Measurements from ENCODE around the gene SPCS2. TPM values are rescaled to one million over a fixed set of nuclear protein-coding genes. Genes with fewer than 3 reads are reported as not detected.
"Not testable (repeated sequence)": the region's sequence is repeated elsewhere in the genome, so short reads cannot be mapped to it uniquely, and the experiment has no call there.

SPCS2 gene
- total RNA-seq, 2 experiments from 2014 or later: 194 to 198 TPM

DNA sequence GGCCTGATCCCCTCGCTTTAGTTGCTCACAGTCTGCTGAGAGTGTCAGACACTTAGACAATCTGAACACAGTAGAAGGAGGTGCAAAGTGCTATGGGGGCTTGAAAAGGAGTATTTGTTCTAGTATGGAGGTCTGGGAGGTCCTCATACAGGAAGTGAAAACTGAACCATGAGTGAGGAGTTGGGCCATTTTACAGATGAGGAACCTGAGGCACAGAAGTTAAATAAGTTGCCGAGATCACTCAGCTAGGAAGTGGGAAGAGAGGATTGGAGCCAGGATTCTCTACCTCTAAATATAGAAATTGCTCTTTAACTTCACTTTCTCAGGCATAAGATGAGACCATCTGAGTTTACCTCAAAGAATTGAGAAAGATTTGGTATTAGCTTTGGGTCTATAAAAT is 35.7 kb downstream of the SPCS2 start:
- ChIA-PET CTCF (no interaction called here), POLR2A (no interaction called here)
- peaks cover 9% of the 10 kb centered on the region for H3K4me1 Mint-ChIP-seq
- H3K4me3 Mint-ChIP-seq: no peak overlapping the region
- no peaks in the 10 kb centered on the region for H3K27me3 Mint-ChIP-seq
- H3K27ac Mint-ChIP-seq: no peak overlapping the region
- DNase-seq: no peak
- peaks cover 14% of the 10 kb centered on the region for H3K36me3 Mint-ChIP-seq (ENCODE audit: low read depth)
- H3K9me3 Mint-ChIP-seq: no peaks in the 10 kb centered on the region

DNA sequence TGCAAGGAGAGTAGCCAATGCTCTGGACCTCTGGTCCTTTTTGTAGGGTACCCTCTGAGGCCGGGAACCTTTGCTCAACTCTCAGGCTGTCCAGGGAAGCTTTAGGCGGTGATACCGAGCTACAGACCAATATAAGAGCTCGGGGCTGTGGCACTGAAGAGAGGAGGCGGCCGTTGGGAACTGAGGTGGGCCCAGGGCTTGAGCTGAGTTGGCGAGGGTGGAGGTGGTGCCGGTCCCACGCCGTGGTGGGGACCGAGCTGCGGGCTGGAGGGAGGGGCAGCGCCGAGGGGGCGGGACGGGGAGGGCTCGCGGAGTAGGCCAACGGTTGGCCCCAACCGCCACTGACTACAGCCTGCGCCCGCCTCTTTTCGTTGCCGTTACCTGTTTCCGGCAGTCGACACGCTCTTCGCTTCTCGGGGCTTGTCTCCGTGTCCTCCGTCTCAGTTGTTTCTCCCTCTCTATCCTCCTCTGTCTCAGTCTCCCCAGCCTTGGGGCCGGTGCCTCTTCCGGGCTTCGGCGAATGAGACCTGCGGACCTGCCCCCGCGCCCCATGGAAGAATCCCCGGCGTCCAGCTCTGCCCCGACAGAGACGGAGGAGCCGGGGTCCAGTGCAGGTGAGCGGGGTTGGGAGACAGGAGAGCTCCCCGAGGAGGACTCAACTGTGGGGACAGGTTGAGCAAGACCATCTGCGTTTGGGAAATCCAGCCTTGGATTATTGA is 39.6 kb downstream of the SPCS2 start, which contains the start of gene NEU3:
Gene NEU3, plus strand, starts transcription at position 393 of the 719 bp plus-strand sequence. Its CDS starts 128 bp downstream, at position 521.
- ChIA-PET CTCF (interaction anchor here (0.6 to 1.9 kb wide), 9 partner anchors 22 to 359 kb away, joined by 3 to 8 read pairs (median 3); no protein-coding TSS in a partner anchor), POLR2A (interaction anchor here (0.9 to 2.1 kb wide), 18 partner anchors 9 to 395 kb away, joined by 3 to 10 read pairs (median 5); partner anchors contain the start of genes SPCS2 and XRRA1)
- no peaks in the 10 kb centered on the region for H3K27me3 Mint-ChIP-seq
- peaks cover 5% of the 10 kb centered on the region for H3K36me3 Mint-ChIP-seq (ENCODE audit: low read depth)
- H3K9me3 Mint-ChIP-seq: no peaks in the 10 kb centered on the region
- DNase-seq: peak; percentile 88
- H3K4me3 Mint-ChIP-seq: peak within 1 kb of the TSS; percentile 92
- peak within 1 kb of the TSS; percentile 73 for H3K27ac Mint-ChIP-seq
- peaks cover 32% of the 10 kb centered on the region for H3K4me1 Mint-ChIP-seq

DNA sequence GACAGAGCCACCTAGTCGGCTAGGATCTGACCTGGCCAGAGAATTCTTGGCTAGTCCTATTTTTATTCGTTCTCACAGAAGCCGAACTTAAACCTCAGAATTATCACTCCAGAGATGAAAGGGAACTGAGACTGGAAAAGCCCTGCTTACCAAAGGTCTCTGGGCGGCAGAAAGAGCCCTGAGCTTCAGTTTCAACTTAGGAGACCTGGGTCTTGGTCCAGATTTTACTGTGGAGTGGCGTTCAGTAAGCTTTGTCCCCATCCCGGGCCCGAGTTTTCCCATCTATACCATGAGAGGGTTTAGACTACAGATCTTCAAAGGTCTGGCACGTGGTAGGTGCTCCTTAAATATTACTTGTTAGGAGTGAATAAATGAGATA is 40.2 kb downstream of the SPCS2 start:
- H3K27ac Mint-ChIP-seq: peak overlapping the region; percentile 73
- H3K4me3 Mint-ChIP-seq: peak overlapping the region; percentile 92
- no peaks in the 10 kb centered on the region for H3K9me3 Mint-ChIP-seq
- H3K27me3 Mint-ChIP-seq: no peaks in the 10 kb centered on the region
- CTCF ChIA-PET: interaction anchor here (0.6 to 1.9 kb wide), 8 partner anchors 21 to 360 kb away, joined by 3 to 8 read pairs (median 4); no protein-coding TSS in a partner anchor
- H3K4me1 Mint-ChIP-seq: peaks cover 32% of the 10 kb centered on the region
- POLR2A ChIA-PET: interaction anchor here (0.9 to 2.1 kb wide), 17 partner anchors 8 to 396 kb away, joined by 3 to 10 read pairs (median 5); partner anchors contain the start of genes SPCS2 and XRRA1
- DNase-seq: no peak
- H3K36me3 Mint-ChIP-seq (ENCODE audit: low read depth): peaks cover 5% of the 10 kb centered on the region

DNA sequence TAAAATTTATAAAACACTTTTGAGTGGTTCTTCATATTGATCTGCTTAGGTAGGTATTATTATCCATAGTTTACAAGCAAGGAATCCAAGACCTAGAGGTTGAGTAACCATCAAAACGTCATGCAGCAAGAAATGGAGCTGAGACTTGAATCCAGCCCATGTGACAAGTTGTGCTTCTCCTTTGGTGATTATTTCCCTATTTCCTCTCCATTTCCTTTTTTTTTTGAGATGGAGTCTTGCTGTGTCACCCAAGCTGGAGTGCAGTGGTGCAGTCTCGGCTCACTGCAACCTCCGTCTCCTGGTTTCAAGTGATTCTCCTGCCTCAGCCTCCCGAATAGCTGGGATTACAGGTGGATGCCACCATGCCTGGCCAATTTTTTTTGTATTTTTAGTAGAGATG is 41.1 kb downstream of the SPCS2 start:
- Mint-ChIP-seq H3K4me1 (peaks cover 33% of the 10 kb centered on the region), H3K4me3 (peak overlapping the region; percentile 22)
- not testable (repeated sequence) for DNase-seq; H3K36me3 Mint-ChIP-seq (ENCODE audit: low read depth); H3K27me3 Mint-ChIP-seq; H3K27ac Mint-ChIP-seq; H3K9me3 Mint-ChIP-seq
- ChIA-PET CTCF (interaction anchor here (1.3 to 1.9 kb wide), 2 partner anchors 20 to 42 kb away, joined by 4 to 5 read pairs; no protein-coding TSS in a partner anchor), POLR2A (interaction anchor here (1.2 to 1.7 kb wide), 2 partner anchors 25 to 61 kb away, joined by 4 to 8 read pairs; no protein-coding TSS in a partner anchor)

DNA sequence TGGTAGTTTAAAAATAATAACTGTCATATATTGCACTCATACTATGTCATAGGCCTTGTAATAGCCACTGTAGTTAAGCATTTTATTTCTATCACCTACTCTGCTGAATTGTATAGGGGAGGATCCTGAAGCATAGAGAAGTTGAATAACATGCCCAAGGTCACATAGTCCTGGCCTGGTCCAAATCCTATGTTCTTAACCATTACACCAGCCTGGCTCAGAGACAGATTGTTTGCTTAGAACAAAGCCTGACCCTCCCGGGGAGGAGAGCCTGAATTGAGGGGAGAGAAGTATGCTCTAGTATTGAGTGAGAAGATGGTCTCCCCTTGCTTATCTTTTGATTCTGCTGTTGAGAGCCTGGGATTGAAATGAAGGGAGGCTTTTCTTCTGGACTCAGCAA is 41.9 kb downstream of the SPCS2 start:
- CTCF ChIA-PET: interaction anchor here (1.3 kb wide), 1 partner anchor 32 kb away, joined by 3 read pairs; no protein-coding TSS in a partner anchor

DNA sequence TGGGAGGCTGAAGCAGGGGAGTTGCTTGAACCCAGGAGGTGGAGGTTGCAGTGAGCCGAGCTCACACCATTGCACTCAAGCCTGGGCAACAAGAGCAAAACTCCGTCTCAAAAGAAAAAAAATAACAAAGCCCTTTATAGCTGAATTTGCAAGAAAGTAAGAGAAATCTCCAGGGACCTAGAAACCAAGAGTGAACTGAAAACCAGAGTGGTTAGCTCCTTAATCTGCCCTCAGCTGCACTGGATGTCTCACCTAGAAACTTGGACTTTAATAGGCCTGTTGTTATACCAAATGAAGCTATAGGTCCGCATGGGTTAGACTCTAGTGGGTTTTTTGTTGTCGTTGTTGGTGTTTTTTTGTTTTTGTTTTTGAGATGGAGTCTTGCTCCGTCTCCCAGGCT is 43.8 kb downstream of the SPCS2 start:
- H3K27me3 Mint-ChIP-seq: no peaks in the 10 kb centered on the region
- H3K4me1 Mint-ChIP-seq: peaks cover 33% of the 10 kb centered on the region
- no peak overlapping the region for H3K4me3 Mint-ChIP-seq
- H3K9me3 Mint-ChIP-seq: no peaks in the 10 kb centered on the region
- no peak overlapping the region for H3K27ac Mint-ChIP-seq
- ChIA-PET CTCF (no interaction called here), POLR2A (no interaction called here)
- DNase-seq: no peak
- H3K36me3 Mint-ChIP-seq (ENCODE audit: low read depth): peaks cover 5% of the 10 kb centered on the region

More for the DNA sequence above, 41.9 kb downstream of the SPCS2 start:
- Mint-ChIP-seq H3K9me3 (no peaks in the 10 kb centered on the region), H3K4me1 (peaks cover 33% of the 10 kb centered on the region), H3K27ac (no peak overlapping the region), H3K36me3 (ENCODE audit: low read depth) (peaks cover 5% of the 10 kb centered on the region), H3K27me3 (no peaks in the 10 kb centered on the region), H3K4me3 (no peak overlapping the region)
- no peak for DNase-seq
- POLR2A ChIA-PET: no interaction called here

DNA sequence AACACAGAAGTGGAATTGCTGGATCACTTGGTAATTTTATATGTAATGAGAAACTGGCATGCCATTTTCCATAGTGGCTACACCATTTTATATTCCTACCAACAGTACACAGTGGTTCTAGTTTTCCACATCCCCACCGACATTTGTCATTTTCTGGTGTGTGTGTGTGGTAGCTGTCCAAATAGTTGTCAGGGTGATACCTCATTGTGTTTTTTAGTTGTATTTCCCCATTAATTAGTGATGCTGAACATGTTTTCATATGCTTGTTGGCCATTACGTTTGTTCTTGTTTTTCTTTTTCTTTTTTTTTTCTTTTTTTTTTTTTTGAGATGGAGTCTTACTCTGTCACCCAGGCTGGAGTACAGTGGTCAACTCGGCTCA is 51.9 kb downstream of the SPCS2 start:
- Mint-ChIP-seq H3K36me3 (ENCODE audit: low read depth) (peaks cover 26% of the 10 kb centered on the region), H3K9me3 (no peaks in the 10 kb centered on the region), H3K4me1 (peaks cover 10% of the 10 kb centered on the region), H3K4me3 (no peak overlapping the region), H3K27ac (no peak overlapping the region), H3K27me3 (no peaks in the 10 kb centered on the region)
- DNase-seq: no peak
- CTCF ChIA-PET: interaction anchor here (1.4 to 2.4 kb wide), 3 partner anchors 22 to 71 kb away, joined by 3 to 7 read pairs (median 6); no protein-coding TSS in a partner anchor
- POLR2A ChIA-PET: interaction anchor here (2.0 kb wide), 1 partner anchor 12 kb away, joined by 7 read pairs; the partner anchor contains the start of gene NEU3

DNA sequence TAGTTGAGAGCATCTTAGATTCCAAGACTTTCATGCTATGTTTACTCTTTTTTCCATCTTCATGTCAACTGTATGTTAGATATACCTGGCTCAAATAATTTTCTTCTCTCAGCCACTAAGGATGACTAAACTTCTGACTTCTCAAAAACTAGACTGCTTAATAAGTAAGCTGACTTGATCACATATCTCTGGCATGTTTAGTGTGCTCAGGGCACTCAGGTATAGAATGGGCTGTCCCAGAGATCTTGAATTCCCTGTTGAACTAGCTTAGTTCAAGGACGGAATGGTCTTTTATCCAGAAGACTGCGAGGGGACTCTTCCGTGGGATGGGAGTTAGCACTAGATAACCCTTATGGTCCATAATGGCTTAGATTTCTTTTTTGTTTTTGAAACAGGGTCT is 52.6 kb downstream of the SPCS2 start:
- no peak for DNase-seq
- Mint-ChIP-seq H3K36me3 (ENCODE audit: low read depth) (peaks cover 33% of the 10 kb centered on the region), H3K9me3 (no peaks in the 10 kb centered on the region), H3K27me3 (no peaks in the 10 kb centered on the region), H3K4me3 (no peak overlapping the region), H3K4me1 (peaks cover 10% of the 10 kb centered on the region), H3K27ac (no peak overlapping the region)
- ChIA-PET POLR2A (interaction anchor here (0.6 to 2.0 kb wide), 2 partner anchors 13 to 254 kb away, joined by 3 to 7 read pairs; partner anchors contain the start of gene NEU3), CTCF (interaction anchor here (1.1 to 2.4 kb wide), 4 partner anchors 14 to 72 kb away, joined by 3 to 7 read pairs (median 4); no protein-coding TSS in a partner anchor)

DNA sequence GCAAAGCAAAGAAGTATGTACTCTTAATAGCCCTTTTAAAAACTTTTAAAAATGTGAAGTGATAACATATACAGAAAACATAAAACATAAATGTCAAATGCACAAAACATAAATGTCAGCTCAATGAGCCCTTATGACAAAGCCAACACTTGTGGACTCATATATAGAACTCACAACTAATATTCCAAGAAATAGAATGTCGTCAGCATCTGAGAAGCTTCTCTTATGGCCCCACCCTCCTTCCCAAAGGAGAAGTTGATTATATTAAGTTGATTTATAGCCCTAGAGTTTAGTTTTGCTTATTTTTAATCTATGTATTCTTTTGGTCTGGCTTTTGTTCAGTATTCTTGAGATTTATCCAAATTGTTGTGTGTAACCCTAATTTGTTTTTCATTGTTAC is 53.5 kb downstream of the SPCS2 start:
- ChIA-PET CTCF (interaction anchor here (1.1 to 2.4 kb wide), 3 partner anchors 15 to 73 kb away, joined by 3 to 7 read pairs (median 6); no protein-coding TSS in a partner anchor), POLR2A (interaction anchor here (2.0 kb wide), 1 partner anchor 14 kb away, joined by 7 read pairs; the partner anchor contains the start of gene NEU3)
- H3K27me3 Mint-ChIP-seq: no peaks in the 10 kb centered on the region
- no peak overlapping the region for H3K4me3 Mint-ChIP-seq
- DNase-seq: no peak
- H3K9me3 Mint-ChIP-seq: no peaks in the 10 kb centered on the region
- peaks cover 10% of the 10 kb centered on the region for H3K4me1 Mint-ChIP-seq
- H3K36me3 Mint-ChIP-seq (ENCODE audit: low read depth): peaks cover 37% of the 10 kb centered on the region
- no peak overlapping the region for H3K27ac Mint-ChIP-seq

DNA sequence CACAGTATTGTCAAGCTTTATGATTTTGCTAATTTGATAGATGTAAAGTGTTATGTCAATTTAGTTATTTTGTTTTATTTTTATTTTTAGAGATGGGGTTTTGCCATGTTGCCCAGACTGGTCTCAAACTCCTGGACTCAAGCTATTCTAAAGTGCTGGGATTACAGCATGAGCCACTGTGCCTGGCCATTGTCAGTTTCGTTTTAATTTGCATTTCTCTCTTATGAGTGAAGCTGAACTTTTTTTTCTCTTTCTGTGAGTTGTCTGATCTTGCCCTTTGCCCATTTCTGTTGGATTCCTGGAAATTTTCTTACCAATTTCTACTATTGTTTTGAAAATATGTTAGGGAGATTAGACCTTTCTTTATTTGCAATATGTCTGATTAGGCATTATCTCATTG is 55.1 kb downstream of the SPCS2 start:
- Mint-ChIP-seq H3K27ac (no peak overlapping the region), H3K27me3 (no peaks in the 10 kb centered on the region), H3K9me3 (no peaks in the 10 kb centered on the region), H3K4me3 (no peak overlapping the region), H3K4me1 (peaks cover 10% of the 10 kb centered on the region), H3K36me3 (ENCODE audit: low read depth) (peaks cover 36% of the 10 kb centered on the region)
- CTCF ChIA-PET: interaction anchor here (1.6 kb wide), 1 partner anchor 19 kb away, joined by 4 read pairs; no protein-coding TSS in a partner anchor
- DNase-seq: no peak
- POLR2A ChIA-PET: interaction anchor here (1.0 kb wide), 1 partner anchor 15 kb away, joined by 3 read pairs; the partner anchor contains the start of gene NEU3

DNA sequence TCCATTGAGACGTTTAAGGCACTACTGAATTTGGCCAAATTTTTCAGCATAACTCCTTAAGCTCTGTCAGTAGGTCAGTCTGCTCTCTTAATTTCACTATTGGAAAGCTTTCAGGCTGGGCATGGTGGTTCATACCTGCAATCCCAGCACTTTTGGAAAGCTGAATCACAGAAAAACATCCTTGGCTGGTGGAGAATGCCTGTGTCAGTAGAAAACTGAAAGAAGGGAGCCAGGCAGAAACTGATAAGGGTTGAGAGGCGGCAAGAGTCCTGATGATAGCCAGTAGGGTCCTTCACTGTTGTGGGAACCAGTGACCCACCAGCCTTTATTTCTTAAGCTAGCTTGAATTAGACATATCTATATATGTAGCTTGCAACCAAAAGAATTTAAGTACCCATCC is 62.3 kb downstream of the SPCS2 start:
- Mint-ChIP-seq H3K27ac (no peak overlapping the region), H3K4me1 (no peaks in the 10 kb centered on the region), H3K36me3 (ENCODE audit: low read depth) (peaks cover 19% of the 10 kb centered on the region), H3K27me3 (no peaks in the 10 kb centered on the region), H3K9me3 (no peaks in the 10 kb centered on the region), H3K4me3 (no peak overlapping the region)
- ChIA-PET POLR2A (interaction anchor here (0.7 to 0.9 kb wide), 2 partner anchors 12 to 29 kb away, joined by 3 read pairs; no protein-coding TSS in a partner anchor), CTCF (interaction anchor here (0.7 to 1.5 kb wide), 4 partner anchors 22 to 128 kb away, joined by 3 to 7 read pairs (median 4); partner anchors contain the start of gene NEU3)
- DNase-seq: no peak

DNA sequence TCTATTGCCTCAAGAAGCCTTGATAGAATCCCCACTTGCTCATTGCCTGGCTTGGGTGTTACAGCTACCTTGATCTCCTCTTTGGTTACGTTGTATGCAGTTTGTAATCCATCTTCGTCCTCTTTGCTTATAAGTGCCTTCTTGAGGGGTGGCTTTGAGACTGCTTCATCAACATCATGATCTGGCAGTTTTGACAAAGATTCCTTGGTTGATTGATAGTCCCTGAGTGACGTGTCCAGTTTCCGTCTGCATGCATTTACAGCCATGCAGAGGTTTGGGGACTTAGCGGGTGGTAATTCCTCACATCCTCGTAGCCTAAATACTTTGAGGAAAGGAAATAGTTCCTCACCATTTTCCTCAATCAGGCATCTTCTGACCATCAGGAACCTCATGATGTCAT is 62.8 kb downstream of the SPCS2 start:
- CTCF ChIA-PET: interaction anchor here (0.7 to 1.0 kb wide), 3 partner anchors 75 to 128 kb away, joined by 3 to 7 read pairs (median 3); no protein-coding TSS in a partner anchor
- DNase-seq: no peak
- Mint-ChIP-seq H3K36me3 (ENCODE audit: low read depth) (peaks cover 16% of the 10 kb centered on the region), H3K27me3 (no peaks in the 10 kb centered on the region), H3K4me3 (no peak overlapping the region), H3K4me1 (no peaks in the 10 kb centered on the region), H3K27ac (no peak overlapping the region), H3K9me3 (no peaks in the 10 kb centered on the region)
- POLR2A ChIA-PET: interaction anchor here (0.7 to 0.9 kb wide), 2 partner anchors 12 to 29 kb away, joined by 3 read pairs; no protein-coding TSS in a partner anchor

DNA sequence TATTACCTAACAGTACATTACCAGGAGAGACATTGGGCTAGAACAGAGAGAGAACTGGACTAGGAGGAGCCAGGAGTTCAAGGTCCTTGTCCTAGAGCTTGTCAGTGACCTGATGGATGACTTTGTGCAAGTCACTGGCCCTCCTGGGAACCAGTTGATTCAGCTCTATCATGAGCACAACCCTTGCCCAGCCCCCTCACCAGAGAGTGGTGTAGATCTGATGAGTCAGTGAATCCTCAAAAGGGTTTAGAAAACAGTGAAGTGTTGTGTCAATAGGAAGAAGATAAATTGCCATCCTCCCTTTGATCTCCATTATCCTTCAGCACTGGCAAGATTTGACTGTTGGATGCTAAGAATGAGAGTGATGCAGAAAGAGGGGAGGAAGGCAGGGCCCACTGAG is 64.0 kb downstream of the SPCS2 start:
- Mint-ChIP-seq H3K36me3 (ENCODE audit: low read depth) (peaks cover 13% of the 10 kb centered on the region), H3K4me1 (no peaks in the 10 kb centered on the region), H3K4me3 (no peak overlapping the region), H3K27ac (no peak overlapping the region), H3K27me3 (no peaks in the 10 kb centered on the region), H3K9me3 (peaks cover under 1% of the 10 kb centered on the region)
- ChIA-PET POLR2A (no interaction called here), CTCF (interaction anchor here (0.9 kb wide), 1 partner anchor 10 kb away, joined by 6 read pairs; no protein-coding TSS in a partner anchor)
- DNase-seq: no peak
